HG03378 (cell line): Measurements from ENCODE around the gene SMYD2.
A peak's percentile ranks its signal among the peaks of the same experiment; 100 is the strongest.

Source experiments
- ATAC-seq: cut with Tn5 transposase; IDR thresholded peaks from one replicate; pipeline ENCODE4 v1.9.1; 2021; ENCODE audit warnings: mild to moderate bottlenecking, moderate library complexity; ENCODE audit not compliant: unreplicated experiment

Gene SMYD2

DNA sequence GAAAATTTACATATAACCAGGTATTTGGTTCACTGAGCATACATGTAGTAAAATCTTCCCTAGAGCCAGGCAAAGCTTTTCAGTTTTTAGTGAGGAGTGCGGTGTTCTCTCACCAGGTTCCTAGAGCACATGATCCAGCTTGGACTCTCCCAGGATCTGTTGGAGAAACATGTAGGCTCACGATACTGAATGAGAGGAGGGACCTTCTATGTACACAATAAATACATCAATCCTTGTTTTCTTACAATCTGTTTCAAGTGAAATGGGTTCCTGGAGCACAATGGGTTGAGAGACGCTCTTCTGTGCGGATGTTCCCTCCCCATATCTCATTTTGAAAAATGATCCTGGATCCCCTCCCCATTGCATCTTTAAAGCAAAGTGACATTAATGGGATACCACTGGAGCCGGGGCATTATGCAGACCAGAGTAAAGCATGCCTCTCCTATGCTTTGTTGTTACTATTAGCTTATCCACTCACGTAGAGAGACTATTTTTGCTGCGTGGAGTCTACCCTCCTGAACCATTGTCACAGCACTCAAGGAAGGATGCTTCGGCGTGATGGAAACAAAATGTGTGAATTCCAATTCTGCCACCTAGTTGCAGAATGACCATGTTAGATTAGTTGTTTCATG is 19.3 kb downstream of the SMYD2 start:
- no peak for ATAC-seq

DNA sequence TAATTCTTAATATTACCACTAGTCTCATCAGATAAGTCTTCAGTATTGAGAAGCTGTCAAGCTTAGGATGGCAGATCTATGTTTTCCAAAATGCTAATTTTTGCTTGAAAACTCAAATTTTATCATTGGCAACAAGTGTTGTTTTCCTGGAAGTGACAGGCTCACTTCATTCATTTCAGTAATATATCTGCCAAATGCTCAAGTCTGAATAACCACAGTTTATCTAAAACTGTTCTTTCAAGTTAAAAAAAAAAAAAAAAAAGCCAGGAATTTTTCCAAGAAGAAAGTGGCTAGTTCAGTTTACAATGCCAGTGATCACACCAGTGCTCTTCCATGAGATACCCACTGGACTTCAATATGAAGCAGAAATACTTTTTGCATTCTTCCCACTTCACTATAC is 20.6 kb downstream of the SMYD2 start:
- no peak for ATAC-seq

DNA sequence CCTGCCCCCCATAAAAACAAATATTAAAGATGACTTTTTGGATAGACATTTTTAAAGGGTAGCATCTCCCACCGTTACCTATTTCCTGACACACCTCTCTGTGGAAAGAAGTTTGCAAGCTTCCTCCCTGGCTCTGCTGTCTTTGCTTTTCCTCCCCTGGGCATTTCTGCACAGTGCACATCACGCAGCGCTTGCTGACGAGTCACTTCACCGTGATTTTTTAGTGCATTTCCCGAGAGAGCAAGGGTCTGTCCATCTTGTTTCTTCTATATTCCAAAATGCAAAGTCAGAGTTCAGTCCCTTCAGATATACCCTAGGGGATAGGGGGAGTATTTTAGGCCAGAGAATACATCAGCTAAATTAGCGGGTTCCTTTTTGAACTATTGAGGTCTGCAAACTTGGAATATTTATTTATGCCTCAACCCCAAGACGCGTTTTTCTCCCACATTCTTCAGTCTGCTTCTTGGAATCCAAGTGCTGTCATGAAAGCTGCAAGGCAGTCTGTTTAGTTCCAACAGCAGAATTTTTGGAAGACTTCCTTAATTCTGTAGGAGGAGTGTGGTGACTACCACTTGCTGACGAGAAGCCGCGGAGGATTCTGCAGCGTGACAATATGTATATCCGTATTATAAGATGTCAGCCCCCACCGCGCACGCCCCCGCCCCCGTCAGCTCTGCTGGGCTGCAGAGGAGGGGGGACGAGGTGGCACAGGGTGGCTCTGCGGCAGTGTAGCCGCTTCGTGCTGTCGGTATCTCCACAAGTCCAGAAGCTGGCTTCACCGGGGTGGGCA is 22.4 kb downstream of the SMYD2 start:
- ATAC-seq = no peak

DNA sequence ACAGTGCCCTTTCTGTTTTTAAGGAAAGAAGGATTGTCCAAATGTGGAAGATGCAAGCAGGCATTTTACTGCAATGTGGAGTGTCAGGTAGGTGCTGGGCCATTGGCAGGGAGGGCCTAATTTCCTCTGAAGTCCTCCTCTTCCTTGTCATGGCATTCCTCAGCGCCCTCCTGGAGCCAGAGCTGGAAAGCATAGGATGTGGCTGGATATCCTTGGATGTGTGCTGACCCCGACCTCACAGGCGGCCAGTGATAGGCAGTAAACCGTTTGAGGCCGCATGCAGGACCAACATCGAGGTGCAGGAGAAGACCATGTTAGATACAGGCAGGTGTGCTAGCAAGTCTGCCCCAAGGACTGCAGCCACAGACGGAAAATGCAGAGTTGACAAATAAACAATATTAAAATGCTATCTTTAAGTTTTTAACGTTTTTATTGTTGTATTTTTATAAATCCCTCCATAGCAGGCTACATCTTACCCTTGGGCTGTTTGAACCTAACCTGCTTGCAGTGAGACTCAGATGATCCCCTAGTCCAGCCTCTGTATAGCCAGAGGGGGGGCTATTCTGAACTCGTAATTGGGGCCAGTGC is 24.3 kb downstream of the SMYD2 start:
- ATAC-seq = no peak

DNA sequence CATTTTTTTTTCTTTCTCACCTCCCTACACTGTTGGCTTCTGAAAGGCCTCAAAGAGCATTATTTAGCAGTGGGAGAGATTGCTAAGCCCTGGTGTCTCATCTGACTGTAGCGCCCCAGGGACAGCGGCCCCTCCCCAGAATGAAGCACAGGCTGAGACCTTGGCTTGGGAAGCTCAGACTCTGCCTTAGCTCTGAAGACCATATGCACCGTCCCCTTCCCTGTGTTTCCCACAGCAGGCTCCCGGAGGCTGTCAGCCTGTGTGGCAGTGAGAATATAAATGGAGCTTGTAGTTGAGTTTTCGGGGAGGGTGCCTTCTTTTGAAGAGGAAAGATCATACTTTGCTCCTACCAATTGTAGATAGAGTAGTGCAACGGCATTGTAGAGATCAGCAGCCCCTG is 25.3 kb downstream of the SMYD2 start:
- no peak for ATAC-seq

DNA sequence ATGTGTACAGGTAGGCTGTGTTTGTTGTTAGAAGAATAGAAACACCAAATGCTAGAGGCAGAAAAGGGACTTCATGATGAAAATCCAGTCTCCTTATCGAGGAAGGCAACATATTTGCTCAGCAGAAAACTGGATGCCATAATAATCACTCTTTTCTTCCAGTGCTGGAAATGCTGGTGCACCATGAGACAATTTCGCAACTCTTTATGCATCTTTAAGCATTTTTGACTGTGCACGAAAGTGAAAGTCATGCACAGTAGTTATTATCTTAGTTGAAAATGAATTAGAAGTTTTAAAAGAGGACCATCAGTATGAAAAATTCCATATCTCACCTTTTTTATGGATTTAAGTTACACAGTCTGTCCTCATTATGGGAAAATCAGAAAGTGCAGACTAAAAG is 29.1 kb downstream of the SMYD2 start:
- ATAC-seq = no peak

DNA sequence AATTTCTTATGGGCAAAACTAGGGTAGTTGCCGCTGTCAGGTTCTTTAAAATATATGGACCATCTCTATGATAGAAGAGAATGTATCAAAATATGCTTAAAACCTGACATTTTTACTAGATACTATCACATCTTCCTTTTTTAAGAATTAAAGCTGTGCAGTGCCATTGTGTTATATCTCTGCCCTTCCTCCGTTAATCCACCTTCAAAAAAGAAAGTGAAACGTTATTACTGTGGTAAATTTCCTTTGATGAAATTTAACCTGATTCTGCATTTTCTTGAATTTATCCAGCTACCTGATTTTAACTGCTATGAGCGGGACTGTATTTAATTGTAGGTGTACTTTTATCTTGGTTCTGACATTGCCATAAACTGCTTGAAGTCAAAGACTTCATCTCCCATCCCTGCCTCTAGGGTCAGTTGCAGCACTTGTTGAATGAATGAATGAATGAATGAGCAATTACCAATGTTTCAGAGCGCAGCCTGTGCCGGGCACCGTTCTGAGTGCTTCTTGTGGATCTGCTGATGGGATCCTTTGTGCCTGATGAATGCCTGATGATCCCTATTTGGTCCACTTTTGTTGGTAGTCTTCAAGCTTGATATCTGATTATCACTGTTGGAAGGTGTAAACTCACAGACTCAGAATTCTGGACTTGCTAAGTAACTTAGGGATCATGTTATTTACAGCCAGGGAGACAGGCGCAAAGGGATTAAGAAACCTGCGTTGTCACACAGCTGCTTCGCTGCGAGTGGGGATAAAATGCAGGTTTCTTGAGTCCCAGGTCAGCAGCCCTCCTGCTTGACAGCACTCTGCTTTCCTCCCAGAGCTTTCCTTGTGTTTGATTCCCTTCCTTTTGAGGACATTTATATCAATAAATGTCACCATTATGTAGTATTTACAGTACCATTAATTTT is 30.1 kb downstream of the SMYD2 start:
- ATAC-seq = no peak

DNA sequence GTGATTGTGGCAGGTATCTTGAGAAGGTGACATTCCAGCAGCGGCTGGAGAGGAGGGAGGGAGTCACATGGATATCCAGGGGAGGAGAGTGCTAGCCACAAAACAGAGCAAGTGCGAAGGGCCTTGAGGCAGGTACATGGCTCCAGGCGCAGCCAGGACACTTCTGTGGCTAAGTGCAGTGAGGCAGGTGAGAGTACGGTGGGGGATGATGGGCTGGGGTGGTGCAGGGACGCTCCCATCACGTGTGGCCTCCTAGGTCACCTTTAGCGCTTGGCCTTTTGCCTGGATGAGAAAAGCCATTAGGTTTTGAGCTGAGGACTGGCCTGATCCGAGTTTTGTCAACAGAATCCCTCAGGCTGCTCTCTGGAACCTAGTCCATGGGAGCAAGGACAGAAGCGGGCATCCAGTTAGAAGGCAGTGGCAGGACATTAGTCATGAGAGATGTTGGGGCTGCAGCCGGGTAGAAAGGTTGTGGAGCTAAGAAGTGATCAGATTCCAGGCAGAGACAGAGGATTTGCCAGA is 31.6 kb downstream of the SMYD2 start:
- no peak for ATAC-seq

DNA sequence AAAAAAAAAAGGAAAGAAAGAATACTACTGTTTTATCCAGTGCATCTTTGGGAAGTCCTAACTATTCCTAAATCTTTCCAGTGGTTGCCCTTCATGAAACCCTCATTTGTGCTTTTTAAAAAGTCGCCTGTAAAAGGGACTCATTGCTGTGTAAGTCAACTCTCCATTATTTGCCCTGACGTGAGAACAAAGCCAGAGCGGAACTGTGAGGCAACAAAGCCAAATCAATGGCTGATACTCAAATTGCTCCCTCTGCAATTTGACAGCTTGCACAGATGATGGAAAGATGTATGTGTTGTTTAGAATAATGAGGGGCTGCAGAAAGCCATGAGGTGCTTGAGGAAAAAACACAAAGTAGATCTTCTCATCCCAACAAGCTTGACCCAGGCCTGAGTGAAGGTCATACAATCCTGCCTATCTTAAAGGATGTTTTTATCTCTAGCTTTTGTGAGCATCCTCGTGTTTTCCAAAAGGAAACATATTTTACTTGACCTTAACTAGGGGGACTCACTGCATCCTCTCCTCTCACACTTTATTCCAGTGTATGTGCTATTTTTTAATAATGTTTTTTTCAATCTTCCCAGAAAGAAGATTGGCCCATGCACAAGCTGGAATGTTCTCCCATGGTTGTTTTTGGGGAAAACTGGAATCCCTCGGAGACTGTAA is 33.4 kb downstream of the SMYD2 start:
- no peak for ATAC-seq

DNA sequence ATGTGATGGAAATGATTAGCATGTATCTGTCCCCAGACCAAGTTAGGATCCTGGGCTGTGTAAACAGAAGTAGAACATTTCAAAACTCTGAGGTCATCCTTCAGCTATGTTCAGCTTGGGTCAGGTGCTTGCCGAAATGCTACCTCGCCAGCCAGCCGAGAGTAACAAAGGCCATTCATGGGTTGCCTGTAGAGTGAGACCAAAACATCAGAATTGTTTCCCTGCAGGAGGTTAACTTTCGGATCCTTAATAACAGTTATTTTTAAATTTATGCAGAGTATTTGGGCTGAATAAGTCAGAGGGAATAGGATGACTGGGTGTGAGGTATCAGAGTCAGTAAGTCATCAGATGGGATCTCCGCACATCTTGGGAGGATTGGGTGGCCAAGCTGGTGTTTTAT is 35.6 kb downstream of the SMYD2 start:
- no peak for ATAC-seq

DNA sequence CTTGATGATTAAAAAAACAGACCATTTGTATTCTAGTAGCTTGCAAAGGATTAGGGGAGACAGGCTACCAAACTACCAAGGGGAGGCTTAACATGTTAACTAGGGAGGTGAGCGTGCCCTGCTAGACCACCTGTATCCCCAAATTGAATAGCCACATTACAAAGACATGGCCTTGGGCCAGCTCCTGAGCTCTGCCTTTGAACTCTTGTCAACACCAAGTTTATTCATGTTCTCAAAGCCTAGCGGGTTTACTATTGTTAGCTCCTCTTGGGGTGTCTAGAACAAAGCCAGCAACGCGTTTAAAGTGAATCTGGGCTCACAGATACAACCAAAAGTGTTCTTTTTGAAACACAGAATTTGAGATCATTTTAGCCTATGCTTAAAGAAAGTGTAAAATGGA is 36.3 kb downstream of the SMYD2 start:
- ATAC-seq = no peak

DNA sequence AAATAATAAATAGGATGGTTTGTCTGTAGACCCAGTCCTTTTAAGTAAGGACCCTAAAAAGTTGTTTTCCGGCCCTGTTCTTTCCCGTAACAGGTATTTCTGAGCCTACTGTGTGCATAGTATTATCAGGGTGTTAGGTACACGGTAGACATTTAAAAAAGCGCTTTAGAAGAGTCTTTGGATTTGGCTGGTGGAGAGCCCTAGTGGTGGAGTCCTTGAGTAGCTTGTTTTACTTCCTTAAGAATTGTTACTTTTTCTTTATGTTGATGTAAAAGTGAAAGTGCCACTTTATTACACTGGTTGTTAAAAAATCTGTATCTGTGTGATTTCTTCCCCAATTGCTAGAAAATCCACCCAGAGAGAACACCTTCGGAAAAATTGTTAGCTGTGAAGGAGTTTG is 36.8 kb downstream of the SMYD2 start:
- no peak for ATAC-seq

DNA sequence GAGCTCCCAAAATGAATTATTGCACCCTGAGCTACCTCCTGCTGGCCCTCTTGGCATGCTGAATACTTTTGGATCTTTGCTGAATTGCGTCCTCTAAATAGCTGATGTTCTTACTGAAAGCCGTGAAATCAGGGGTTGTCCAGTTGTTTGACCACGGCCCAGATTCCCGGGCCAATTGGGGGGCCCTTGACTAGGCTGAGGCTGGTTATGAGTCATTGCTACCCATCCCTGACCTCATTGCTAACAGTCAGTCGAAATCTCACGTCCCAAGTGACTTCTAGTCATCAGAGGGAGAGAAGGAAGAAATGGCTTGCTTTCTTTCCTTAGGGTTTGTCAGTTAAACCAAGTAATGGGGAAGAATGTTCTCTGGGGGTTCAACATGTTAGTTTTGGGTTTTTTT is 37.4 kb downstream of the SMYD2 start:
- peak; percentile 38 for ATAC-seq

DNA sequence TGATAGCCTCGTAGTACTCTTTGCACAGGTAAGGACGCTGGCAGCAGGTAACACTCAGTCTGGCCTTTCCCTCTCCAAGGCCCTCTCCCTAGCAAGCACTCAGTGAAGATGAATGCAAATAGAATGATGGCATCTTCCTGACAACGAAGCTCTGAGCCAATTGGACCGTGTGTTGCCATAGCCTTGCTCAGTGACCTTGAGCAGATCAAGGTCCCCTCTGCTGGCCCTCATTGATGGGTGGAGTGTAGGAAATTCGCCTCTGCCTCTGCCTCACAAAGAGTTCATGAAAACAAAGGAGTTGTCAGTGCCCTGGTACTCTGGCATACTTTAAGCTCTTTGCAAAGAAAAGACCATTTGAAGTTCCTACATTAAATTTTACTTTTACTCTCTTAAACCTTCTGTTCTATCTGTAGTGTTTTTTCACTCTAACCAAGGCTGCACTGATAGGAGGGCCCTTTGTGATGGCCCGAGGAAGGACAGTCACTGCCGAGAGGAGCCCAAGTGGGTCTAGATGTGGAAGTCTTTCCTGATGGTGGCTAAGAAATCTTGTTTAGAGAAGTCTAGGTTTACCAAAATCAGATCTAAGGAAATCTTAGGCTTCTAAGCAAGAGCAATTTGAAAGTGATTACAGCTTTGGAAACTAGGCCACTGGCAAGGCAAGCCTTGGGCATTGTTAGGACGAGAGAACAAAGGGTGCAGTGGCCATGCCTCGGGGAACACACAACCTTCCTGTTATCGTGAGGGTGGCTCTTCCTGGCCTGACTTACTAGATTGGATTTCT is 38.2 kb downstream of the SMYD2 start:
- no peak for ATAC-seq

DNA sequence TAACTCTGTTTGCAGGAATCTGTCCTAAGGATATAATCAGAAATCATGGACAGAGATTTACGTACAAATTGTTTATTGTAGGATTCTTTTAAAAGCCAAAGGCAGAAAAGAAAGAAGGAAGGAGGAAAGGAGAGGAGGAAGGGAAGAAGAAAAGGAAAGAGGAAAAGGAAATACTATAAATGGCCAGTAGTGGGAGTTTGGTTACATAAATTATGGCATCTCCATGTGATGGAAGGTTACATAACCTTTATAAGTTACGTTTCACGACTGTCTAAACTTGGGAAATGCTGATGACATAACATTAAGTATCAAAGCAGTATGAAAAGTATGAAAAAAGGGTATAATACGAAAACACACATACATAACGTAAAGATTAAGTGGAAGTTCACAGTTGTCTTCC is 39.0 kb downstream of the SMYD2 start:
- ATAC-seq = no peak

DNA sequence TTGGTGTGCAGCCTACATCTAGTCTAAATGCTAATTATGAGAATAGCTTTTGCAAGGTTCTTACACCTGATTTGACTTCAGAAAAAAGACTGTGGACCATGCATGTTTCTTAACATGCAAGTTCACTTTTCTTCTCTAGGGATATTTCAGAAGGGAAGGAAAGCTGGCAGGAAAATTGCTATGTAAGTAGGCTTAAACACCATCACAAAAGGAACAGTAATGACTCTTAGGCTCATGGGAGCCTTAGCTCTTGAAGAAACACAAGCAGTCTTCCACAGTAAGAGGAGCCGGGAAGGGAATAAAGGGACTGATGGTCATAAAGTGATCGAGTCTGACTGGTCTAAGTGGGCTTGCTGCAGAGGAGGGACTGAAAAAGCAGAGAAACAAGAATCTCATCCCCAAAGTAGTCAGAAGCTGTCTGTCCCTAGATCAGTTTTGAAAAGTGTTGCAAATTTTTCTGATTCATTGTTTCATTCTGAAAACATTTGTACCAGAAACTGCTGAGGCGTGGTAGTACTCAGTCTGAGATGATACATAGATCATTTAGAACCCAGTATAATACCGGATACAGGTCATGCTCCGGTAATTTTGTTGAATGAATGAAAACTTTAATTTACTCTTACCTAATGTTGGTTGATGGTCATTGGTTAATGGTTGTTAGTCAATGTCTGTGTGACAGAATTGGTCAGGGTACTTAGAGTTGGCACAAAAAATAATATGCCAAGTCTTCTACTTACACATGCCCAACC is 40.9 kb downstream of the SMYD2 start:
- ATAC-seq = peak; percentile 85

DNA sequence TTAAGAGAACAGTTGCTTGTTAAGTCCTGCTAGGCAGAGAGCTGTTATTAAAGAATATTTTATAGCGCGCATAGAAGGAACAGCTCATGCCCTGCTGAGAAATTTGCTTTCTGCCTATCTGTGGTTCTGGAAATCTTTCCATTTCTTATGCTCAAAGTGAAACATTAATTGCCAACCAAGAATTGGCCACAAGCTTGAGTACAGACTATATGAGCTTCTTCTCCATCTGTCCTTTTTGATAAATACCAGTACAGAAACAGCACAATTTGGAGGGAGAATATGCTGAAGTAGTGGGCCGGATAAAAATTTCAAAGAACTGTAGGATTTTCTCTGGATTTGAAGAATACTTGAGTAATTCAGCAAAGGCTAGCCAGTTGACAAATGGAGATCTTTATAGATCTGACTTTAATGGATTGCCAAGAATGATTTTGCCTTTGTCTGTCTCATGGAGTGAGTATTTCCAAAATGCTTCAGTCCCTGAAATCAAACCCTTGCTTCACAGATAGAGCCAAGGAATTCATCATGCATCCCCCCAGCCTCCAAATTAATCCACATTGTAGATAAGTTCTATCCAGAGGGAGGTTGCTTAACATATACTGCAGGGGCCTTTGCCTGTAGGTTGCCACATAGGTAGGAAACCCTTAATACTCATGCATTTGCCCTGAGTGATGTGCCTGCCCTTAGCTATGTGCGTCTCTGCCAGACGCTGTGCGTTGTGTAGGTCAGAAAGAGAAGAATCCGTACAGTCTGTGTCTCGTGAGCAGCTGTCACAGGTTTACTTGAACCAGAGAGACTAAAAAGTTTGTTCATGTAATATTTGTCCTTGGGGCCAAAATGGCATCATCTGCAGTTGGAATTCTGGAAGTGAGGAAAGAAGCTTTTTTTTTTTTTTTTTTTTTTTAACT is 44.2 kb downstream of the SMYD2 start:
- ATAC-seq = no peak

DNA sequence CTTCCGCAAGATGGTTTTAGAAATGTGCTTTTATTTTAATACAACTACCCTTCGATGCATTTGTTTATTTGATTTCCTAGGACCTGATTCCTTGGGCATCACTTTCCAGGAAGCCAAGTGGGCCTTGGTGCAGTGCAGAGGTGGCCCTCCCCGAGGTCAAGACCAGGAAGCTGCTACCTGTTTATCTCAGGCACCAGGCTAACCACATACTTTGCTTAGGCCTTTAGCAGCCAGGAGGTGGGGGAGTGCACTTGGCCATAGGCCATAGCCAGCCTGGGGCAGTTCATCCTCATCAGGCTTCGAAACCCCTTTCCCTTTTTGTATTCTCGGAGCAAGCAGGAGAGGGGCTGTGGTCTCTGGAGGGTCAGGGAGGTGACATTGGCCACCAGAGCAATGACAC is 45.4 kb downstream of the SMYD2 start:
- no peak for ATAC-seq
